ENCODE data around the gene PATZ1. TPM values are rescaled to one million over a fixed set of nuclear protein-coding genes. Genes with fewer than 3 reads are reported as not detected.
A peak's percentile ranks its signal among the peaks of the same experiment; 100 is the strongest.
"Not testable (repeated sequence)": the region's sequence is repeated elsewhere in the genome, so short reads cannot be mapped to it uniquely, and the experiment has no call there.

Gene PATZ1
- total and polyA plus RNA-seq, 8 donors, result 19.9 to 72.4 (median 66.0) TPM

DNA sequence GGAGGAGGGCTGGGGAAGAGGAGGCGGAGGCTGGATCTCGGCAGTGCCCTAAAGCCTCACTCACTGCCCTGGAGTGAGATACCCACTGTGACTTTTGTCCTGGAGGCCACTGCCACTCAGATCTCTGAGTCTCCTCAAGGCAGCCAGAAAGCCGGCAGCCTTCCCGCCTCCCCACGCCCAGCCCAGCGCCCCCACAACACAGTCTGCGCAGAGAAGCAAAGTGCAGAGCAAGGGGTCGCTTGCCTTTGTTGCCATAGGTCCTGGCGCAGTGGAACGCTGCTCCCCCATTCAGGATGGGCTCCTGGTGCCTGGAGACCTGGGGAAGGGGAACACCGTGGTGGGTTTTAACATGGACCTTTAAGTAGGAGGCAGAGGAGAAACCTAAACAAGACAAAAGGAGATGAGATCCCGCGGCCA, 17.6 kb downstream of the PATZ1 start:
- TF ChIP-seq, protein P1, sequence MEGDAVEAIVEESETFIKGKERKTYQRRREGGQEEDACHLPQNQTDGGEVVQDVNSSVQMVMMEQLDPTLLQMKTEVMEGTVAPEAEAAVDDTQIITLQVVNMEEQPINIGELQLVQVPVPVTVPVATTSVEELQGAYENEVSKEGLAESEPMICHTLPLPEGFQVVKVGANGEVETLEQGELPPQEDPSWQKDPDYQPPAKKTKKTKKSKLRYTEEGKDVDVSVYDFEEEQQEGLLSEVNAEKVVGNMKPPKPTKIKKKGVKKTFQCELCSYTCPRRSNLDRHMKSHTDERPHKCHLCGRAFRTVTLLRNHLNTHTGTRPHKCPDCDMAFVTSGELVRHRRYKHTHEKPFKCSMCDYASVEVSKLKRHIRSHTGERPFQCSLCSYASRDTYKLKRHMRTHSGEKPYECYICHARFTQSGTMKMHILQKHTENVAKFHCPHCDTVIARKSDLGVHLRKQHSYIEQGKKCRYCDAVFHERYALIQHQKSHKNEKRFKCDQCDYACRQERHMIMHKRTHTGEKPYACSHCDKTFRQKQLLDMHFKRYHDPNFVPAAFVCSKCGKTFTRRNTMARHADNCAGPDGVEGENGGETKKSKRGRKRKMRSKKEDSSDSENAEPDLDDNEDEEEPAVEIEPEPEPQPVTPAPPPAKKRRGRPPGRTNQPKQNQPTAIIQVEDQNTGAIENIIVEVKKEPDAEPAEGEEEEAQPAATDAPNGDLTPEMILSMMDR (IDR thresholded peaks at IDR 0.05), result no peak
- DNase-seq (no peak), ATAC-seq (no peak)
- intact Hi-C loops (cut with DNase I), result no loop called here
- H3K36me3 ChIP-seq, result peaks cover 0 to 83% of the 10 kb centered on the region in 2 donors
- H3K9me3 ChIP-seq, result no peaks in the 10 kb centered on the region
- no peak overlapping the region for H3K4me3 ChIP-seq
- H3K27me3 ChIP-seq, result no peaks in the 10 kb centered on the region
- H3K4me1 ChIP-seq, result no peaks in the 10 kb centered on the region
- no peak overlapping the region for H3K27ac ChIP-seq

GRCh38 chr22:31327806-31328543, 18.2 kb downstream of the PATZ1 start:
- H3K36me3 ChIP-seq, result peaks cover 0 to 79% of the 10 kb centered on the region in 2 donors
- TF ChIP-seq, protein P1 (IDR thresholded peaks at IDR 0.05), result no peak

DNA sequence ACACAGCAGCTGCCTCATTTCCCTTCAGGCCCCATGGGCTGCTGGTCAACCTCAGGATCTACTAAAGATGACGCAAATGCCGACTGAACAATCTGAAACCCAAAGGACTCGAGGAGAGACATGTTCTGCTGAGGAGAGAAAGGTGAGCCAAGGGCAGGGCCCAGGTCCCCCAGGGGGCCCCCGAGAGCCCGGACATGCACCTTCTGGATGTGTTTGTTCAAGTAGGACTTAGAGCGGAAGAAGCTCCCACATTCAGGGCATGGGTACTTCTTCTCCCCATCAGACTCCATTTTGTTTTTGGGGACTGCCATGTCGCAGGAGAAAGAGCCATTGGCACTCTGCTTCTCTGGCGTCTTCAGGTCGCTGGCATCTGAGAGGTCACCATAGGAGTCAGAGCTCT, 19.3 kb downstream of the PATZ1 start:
- intact Hi-C loops (cut with DNase I), result no loop called here
- no peak overlapping the region for H3K4me3 ChIP-seq
- TF ChIP-seq, protein P1 (IDR thresholded peaks at IDR 0.05), result no peak
- no peaks in the 10 kb centered on the region for H3K9me3 ChIP-seq
- H3K36me3 ChIP-seq, result peaks cover 0 to 68% of the 10 kb centered on the region in 2 donors
- H3K27ac ChIP-seq, result no peak overlapping the region
- ATAC-seq (no peak), DNase-seq (no peak)
- H3K27me3 ChIP-seq, result no peaks in the 10 kb centered on the region
- no peaks in the 10 kb centered on the region for H3K4me1 ChIP-seq

More at GRCh38 chr22:31327806-31328543, 18.2 kb downstream of the PATZ1 start:
- Histone ChIP-seq H3K4me3 (no peak overlapping the region), H3K9me3 (no peaks in the 10 kb centered on the region), H3K4me1 (no peaks in the 10 kb centered on the region), H3K27ac (no peak overlapping the region), H3K27me3 (no peaks in the 10 kb centered on the region)
- no peak for DNase-seq
- ATAC-seq, result no peak
- intact Hi-C loops (cut with DNase I), result no loop called here

GRCh38 chr22:31323578-31324550, 22.3 kb downstream of the PATZ1 start:
- Histone ChIP-seq H3K27me3 (no peaks in the 10 kb centered on the region), H3K27ac (no peak overlapping the region), H3K9me3 (no peaks in the 10 kb centered on the region), H3K4me1 (no peaks in the 10 kb centered on the region), H3K4me3 (no peak overlapping the region), H3K36me3 (peaks cover 0 to 38% of the 10 kb centered on the region in 2 donors)
- ATAC-seq, result no peak
- intact Hi-C loops (cut with DNase I), result no loop called here
- TF ChIP-seq, protein P1 (IDR thresholded peaks at IDR 0.05), result no peak
- DNase-seq, result no peak

DNA sequence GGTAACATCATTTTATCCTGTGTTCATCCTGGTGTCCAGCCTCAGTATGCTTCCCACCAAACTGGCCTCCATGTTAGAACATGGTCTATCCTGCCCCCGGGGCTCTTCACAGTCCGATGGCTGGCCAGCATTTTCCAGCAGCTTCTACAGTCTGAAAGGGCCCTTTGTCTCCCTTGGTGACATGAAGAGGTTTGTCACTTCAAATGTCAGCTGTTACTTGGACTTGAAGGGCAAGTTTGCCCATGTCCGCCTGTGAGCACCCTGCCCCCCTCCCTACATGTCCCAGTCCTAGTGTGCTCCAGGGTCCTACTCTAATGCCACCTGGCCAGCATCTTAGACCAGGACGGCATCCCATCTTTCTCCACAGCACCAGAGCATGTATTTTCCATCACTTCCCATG, 24.7 kb downstream of the PATZ1 start:
- TF ChIP-seq, protein P1 (IDR thresholded peaks at IDR 0.05), result no peak
- no peak overlapping the region for H3K27ac ChIP-seq
- DNase-seq (peak in 3 of 4 donors; percentile 12 to 53 (median 41)), ATAC-seq (peak; percentile 66)
- H3K27me3 ChIP-seq, result no peaks in the 10 kb centered on the region
- no peak overlapping the region for H3K4me3 ChIP-seq
- peaks cover 0 to 13% of the 10 kb centered on the region in 2 donors for H3K36me3 ChIP-seq
- no peaks in the 10 kb centered on the region for H3K9me3 ChIP-seq
- no peaks in the 10 kb centered on the region for H3K4me1 ChIP-seq
- intact Hi-C loops (cut with DNase I), result no loop called here

GRCh38 chr22:31314220-31314619, 31.9 kb downstream of the PATZ1 start:
- H3K36me3 ChIP-seq; ATAC-seq; H3K4me3 ChIP-seq; DNase-seq; intact Hi-C loops (cut with DNase I); H3K27me3 ChIP-seq; H3K9me3 ChIP-seq: not testable (repeated sequence)
- Histone ChIP-seq H3K4me1 (peaks cover 3 to 12% of the 10 kb centered on the region in 2 donors), H3K27ac (peak overlapping the region in 1 of 2 donors; percentile 70)

Measured in left lung (tissue), 10 donors.